Prostate gland (tissue), 2 donors: ENCODE results near the gene SERPINB12. TPM values are rescaled to one million over a fixed set of nuclear protein-coding genes. Genes with fewer than 3 reads are reported as not detected.

Source experiments
- DNase-seq: peaks from one replicate; pipeline ENCODE4 v3.0.0-alpha.2; 2019; ENCODE audit warnings: low spot score
- H3K27ac ChIP-seq, 2 donors: fragments of 200-600 bp; sonication (generic); 2 replicates each; pipeline ENCODE4 v1.5.1; 2017 to 2019
- H3K27me3 ChIP-seq: fragments of 200-600 bp; sonication (generic); replicated peaks from 2 replicates; pipeline ENCODE4 v1.5.1; 2019; ENCODE audit not compliant: insufficient read depth
- H3K36me3 ChIP-seq, 2 donors: fragments of 200-600 bp; sonication (generic); 1 replicate in 1 of 2; 2 replicates in 1 of 2; pipeline versions ENCODE4 v1.5.1 to v1.8.1; 2017 to 2019
- H3K4me1 ChIP-seq: fragments of 200-600 bp; sonication (generic); replicated peaks from 2 replicates; pipeline ENCODE4 v1.5.1; 2019
- H3K4me3 ChIP-seq, 2 donors: fragments of 200-600 bp; sonication (generic); 2 replicates each; pipeline ENCODE4 v1.5.1; 2017 to 2019
- H3K9me3 ChIP-seq: fragments of 200-600 bp; sonication (generic); 2 replicates; pipeline ENCODE4 v1.5.1; 2017
- POLR2A ChIP-seq: fragments of 450-650 bp; IDR thresholded peaks from one replicate; pipeline ENCODE4 v1.6.1; 2016; ENCODE audit warnings: antibody characterized with exemption, mild to moderate bottlenecking
- POLR2AphosphoS5 ChIP-seq: sonication (generic); formaldehyde crosslinking; IDR thresholded peaks from one replicate; pipeline ENCODE4 v1.6.1; 2017; ENCODE audit warnings: antibody characterized with exemption
- WGBS: methylation state at CpG from one replicate; pipeline ENCODE4 v1.1.5; 2018; 5-methylcytosine and 5-hydroxymethylcytosine counted together
- intact Hi-C: fragments of 100-400 bp; cut with DNase I; formaldehyde crosslinking; loops from one replicate; pipeline ENCODE4 v1.14.2; 2022
- total RNA-seq, 2 donors: library from RNA; depleted of rRNA; stranded (reverse); fragments of >200 nt; gene quantifications; one replicate each; pipeline ENCODE4 v1.1.0, GENCODE V29; 2016
- TF ChIP-seq, protein P1 (sequence below), 4 experiments: fragments of 200-600 bp in 2 of 4; fragments of 450-650 bp in 2 of 4; sonication (generic) in 2 of 4; IDR thresholded peaks; 1 replicate in 3 of 4; 2 replicates in 1 of 4; pipeline ENCODE4 v1.5.1; 2016 to 2019; ENCODE audit warnings: antibody characterized with exemption in 4 of 4, mild to moderate bottlenecking in 2 of 4, moderate library complexity in 2 of 4

The SERPINB12 gene
- total RNA-seq, 2 donors from 2014 or later: not detected

DNA sequence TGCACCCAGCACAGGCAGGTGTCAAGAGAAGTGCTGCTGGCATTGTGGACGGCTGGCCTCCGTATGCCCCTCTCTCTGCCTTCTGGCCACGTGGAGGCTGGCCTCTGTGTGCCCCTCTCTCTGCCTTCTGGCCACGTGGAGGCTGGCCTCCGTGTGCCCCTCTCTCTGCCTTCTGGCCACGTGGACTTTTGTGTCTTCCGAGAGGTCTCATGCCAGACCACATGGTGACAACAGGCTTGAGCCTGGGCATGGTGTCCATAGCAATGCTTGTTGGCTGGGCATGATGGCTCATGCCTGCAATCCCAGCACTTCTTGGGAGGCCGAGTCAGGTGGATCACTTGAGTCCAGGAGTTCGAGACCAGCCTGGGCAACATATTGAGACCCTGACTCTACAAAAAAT, 25.7 kb downstream of the SERPINB12 start:
- H3K9me3 ChIP-seq: no peaks in the 10 kb centered on the region
- H3K4me1 ChIP-seq: no peaks in the 10 kb centered on the region
- no peak for DNase-seq
- intact Hi-C loops: no loop called here
- H3K27me3 ChIP-seq: no peaks in the 10 kb centered on the region
- H3K27ac ChIP-seq: no peak overlapping the region
- no peak overlapping the region for H3K4me3 ChIP-seq
- TF ChIP-seq POLR2A: no peak
- TF ChIP-seq, protein P1, sequence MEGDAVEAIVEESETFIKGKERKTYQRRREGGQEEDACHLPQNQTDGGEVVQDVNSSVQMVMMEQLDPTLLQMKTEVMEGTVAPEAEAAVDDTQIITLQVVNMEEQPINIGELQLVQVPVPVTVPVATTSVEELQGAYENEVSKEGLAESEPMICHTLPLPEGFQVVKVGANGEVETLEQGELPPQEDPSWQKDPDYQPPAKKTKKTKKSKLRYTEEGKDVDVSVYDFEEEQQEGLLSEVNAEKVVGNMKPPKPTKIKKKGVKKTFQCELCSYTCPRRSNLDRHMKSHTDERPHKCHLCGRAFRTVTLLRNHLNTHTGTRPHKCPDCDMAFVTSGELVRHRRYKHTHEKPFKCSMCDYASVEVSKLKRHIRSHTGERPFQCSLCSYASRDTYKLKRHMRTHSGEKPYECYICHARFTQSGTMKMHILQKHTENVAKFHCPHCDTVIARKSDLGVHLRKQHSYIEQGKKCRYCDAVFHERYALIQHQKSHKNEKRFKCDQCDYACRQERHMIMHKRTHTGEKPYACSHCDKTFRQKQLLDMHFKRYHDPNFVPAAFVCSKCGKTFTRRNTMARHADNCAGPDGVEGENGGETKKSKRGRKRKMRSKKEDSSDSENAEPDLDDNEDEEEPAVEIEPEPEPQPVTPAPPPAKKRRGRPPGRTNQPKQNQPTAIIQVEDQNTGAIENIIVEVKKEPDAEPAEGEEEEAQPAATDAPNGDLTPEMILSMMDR (IDR thresholded peaks at IDR 0.05): no peak
- no peak for TF ChIP-seq POLR2AphosphoS5
- WGBS: 88% methylated on average over 9 of the region's 9 CpGs
- H3K36me3 ChIP-seq: no peaks in the 10 kb centered on the region

DNA sequence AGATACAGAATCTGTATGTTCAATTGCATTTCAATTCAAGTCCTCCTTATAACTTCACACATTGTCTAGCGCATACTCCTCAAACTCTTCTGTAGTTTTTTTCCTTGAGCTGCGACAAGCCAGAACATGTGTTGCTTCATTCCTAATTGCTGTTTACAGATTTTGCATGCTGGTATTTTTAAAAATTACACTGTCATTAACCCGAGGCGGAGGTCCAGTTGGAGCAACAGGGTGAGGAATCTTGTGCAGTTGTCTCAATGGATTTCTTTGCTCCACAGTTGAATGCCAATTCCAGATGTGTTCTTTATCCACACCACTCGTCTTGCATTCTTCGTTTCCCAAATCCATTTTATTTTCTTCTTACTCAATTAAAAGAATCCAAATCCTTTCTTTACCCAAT, 28.6 kb downstream of the SERPINB12 start:
- Histone ChIP-seq H3K27me3 (no peaks in the 10 kb centered on the region), H3K9me3 (no peaks in the 10 kb centered on the region), H3K27ac (no peak overlapping the region), H3K4me1 (no peaks in the 10 kb centered on the region), H3K36me3 (no peaks in the 10 kb centered on the region), H3K4me3 (no peak overlapping the region)
- TF ChIP-seq POLR2AphosphoS5 (no peak), POLR2A (no peak)
- TF ChIP-seq, protein P1 (IDR thresholded peaks at IDR 0.05): no peak
- no peak for DNase-seq
- intact Hi-C loops: no loop called here
- 66% methylated on average over 6 of the region's 6 CpGs for WGBS

DNA sequence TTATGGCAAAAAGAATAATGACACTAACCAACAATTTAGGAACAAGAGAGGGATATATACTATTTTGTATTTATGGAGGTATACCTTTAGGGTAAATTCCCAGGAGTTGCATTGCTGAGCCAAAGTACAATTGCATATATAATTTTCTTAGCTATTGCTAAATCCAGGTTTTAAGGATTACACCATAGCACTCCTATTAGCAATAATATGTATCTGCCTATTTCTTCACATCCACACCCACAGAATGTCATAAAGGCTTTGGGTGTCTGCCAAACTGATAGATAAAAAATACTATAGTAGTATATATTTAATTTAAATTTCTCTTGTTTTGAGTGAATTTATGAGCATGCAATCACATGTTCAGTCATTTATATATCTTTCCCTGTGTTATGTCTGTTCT, 33.5 kb downstream of the SERPINB12 start:
- Histone ChIP-seq H3K27ac (no peak overlapping the region), H3K27me3 (no peaks in the 10 kb centered on the region), H3K9me3 (no peaks in the 10 kb centered on the region), H3K4me1 (no peaks in the 10 kb centered on the region), H3K4me3 (no peak overlapping the region), H3K36me3 (no peaks in the 10 kb centered on the region)
- intact Hi-C loops: no loop called here
- DNase-seq: no peak
- TF ChIP-seq POLR2AphosphoS5 (no peak), POLR2A (no peak)

DNA sequence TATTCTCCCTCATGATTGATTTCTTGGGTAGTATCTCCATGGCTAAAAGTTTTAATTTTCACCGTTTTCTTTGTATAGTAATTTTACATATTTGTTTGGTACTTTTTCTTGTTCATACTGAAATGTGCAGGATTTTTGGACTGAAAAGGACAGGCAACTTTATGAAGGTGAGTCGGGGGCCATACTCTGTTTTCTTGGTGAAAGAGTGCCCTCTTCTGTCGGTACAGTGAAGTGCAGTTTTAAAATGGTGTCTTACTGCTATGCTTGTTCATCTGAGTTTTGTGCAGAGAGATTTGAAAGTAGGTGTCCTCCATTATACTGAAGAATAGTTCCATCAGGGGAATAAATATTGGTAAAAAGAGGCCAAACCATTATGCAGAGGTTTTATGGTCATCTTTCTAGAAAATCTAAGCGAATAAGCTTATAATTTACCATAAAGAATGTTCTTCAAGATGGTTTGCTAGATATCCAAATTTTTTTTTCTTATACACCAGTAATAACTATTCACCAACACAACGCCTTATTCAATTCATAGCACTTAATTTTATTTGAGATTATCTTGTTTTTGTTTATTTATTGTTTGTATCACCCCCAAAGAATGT, 36.3 kb downstream of the SERPINB12 start:
- H3K27ac ChIP-seq: no peak overlapping the region
- no peak overlapping the region for H3K4me3 ChIP-seq
- no peak for DNase-seq
- H3K9me3 ChIP-seq: no peaks in the 10 kb centered on the region
- H3K27me3 ChIP-seq: no peaks in the 10 kb centered on the region
- TF ChIP-seq POLR2A (no peak), POLR2AphosphoS5 (no peak)
- TF ChIP-seq, protein P1 (IDR thresholded peaks at IDR 0.05): peak; percentile 11 to 59 (median 43)
- H3K4me1 ChIP-seq: no peaks in the 10 kb centered on the region
- H3K36me3 ChIP-seq: no peaks in the 10 kb centered on the region
- WGBS: 35% methylated on average over 5 of the region's 5 CpGs
- intact Hi-C loops: no loop called here

DNA sequence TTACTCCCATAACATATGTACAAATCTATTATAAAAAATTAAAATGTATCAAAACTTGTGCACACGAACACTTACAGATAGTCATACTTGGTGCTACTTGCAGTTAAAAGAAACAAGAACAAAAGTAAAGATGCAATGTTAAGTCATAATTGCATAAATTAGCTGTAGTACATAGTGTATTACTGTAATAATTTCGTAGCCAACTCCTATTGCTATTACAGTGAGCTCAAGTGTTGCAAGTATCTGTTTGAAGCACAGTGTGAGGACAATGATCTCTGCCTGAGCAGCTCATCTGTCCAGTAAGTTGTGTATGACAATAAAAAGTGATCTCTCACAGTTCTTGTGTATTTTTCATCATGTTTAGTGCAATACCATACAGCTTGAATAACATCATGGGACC, 37.4 kb downstream of the SERPINB12 start:
- H3K4me3 ChIP-seq: no peak overlapping the region
- no peaks in the 10 kb centered on the region for H3K36me3 ChIP-seq
- no peak for DNase-seq
- H3K27ac ChIP-seq: no peak overlapping the region
- WGBS: 71% methylated on average over 2 of the region's 2 CpGs
- no peaks in the 10 kb centered on the region for H3K4me1 ChIP-seq
- no peaks in the 10 kb centered on the region for H3K27me3 ChIP-seq
- no peaks in the 10 kb centered on the region for H3K9me3 ChIP-seq
- no peak for TF ChIP-seq POLR2A
- TF ChIP-seq, protein P1 (IDR thresholded peaks at IDR 0.05): no peak
- TF ChIP-seq POLR2AphosphoS5: no peak
- intact Hi-C loops: no loop called here
